Measurements from ENCODE around the gene CEP128. TPM values are rescaled to one million over a fixed set of nuclear protein-coding genes. Genes with fewer than 3 reads are reported as not detected.

Gene CEP128
- total RNA-seq, 1 experiment from 2014 or later = 16.7 TPM

DNA sequence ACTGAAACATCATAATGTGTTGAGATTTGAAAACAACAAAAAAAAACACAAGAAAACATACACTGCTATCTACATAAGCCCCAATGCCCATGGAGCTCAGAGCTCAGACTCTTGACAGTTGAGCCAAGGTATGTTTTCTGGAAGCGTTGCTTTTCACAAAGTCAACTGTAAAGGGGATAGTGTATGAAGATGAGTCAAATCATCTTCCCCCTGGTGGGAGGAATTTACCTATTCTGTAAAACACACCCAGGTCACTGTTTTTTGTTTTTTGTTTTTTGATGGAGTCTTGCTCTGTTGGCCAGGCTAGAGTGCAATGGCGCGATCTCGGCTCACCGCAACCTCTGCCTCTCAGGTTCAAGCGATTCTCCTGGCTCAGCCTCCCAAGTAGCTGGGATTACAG is 368.9 kb downstream of the CEP128 start:
- Mint-ChIP-seq H3K4me3 (ENCODE audit: unreplicated experiment) (no peak overlapping the region), H3K4me1 (ENCODE audit: low read depth, unreplicated experiment) (peaks cover 21% of the 10 kb centered on the region), H3K9me3 (ENCODE audit: unreplicated experiment) (peaks cover 10% of the 10 kb centered on the region), H3K27ac (ENCODE audit: unreplicated experiment) (no peak overlapping the region), H3K36me3 (ENCODE audit: insufficient read depth, unreplicated experiment) (peaks cover 6% of the 10 kb centered on the region), H3K27me3 (ENCODE audit: insufficient read depth, unreplicated experiment) (no peaks in the 10 kb centered on the region)
- no peaks in the 10 kb centered on the region for H3K27me3 ChIP-seq (replicated peaks; ENCODE audit: control insufficient read depth, insufficient read depth, low read length)
- DNase-seq = no peak
- no TSS peak for BruUV-seq (replicated peaks)
- ChIA-PET CTCF (no interaction called here), POLR2A (no interaction called here)
- H3K4me3 ChIP-seq (ENCODE audit: low read depth, low read length) = no peak overlapping the region
- no peak for TF ChIP-seq CTCF (IDR thresholded peaks at IDR 0.05; ENCODE audit: insufficient read depth in 1 of 2, low read depth in 1 of 2, low read length in 1 of 2, severe bottlenecking in 1 of 2, unreplicated experiment in 1 of 2)
- H3K4me1 ChIP-seq = peaks cover 13% of the 10 kb centered on the region
- intact Hi-C loops (cut with micrococcal nuclease; ENCODE audit: unreplicated experiment) = no loop called here
- no peaks in the 10 kb centered on the region for H3K36me3 ChIP-seq (ENCODE audit: control insufficient read depth, insufficient read depth, low read length)
- H3K9me3 ChIP-seq = no peaks in the 10 kb centered on the region

DNA sequence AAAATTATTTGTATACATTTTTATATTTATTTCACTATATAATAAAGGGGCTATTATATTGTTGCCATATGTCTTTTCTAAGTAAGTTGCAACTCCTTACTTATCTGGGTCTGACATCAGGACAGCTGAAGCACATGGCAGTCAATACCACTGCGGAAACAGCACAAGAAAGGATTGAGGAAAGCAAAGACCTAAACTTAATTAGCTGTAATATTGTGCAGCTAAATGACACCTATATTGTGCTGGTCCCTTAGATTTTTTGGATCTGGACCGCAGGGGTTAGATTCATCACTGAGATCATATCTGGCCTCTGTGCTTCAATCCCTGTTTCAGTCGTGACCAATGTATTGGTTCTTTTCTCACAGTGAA is 370.6 kb downstream of the CEP128 start:
- no peaks in the 10 kb centered on the region for H3K9me3 ChIP-seq
- H3K4me1 ChIP-seq = peaks cover 5% of the 10 kb centered on the region
- intact Hi-C loops (cut with micrococcal nuclease; ENCODE audit: unreplicated experiment) = no loop called here
- CTCF ChIA-PET = no interaction called here
- no peaks in the 10 kb centered on the region for H3K36me3 ChIP-seq (ENCODE audit: control insufficient read depth, insufficient read depth, low read length)
- BruUV-seq (replicated peaks) = no TSS peak
- H3K4me1 Mint-ChIP-seq (ENCODE audit: low read depth, unreplicated experiment) = peaks cover 12% of the 10 kb centered on the region
- POLR2A ChIA-PET = no interaction called here
- H3K9me3 Mint-ChIP-seq (ENCODE audit: unreplicated experiment) = no peaks in the 10 kb centered on the region
- H3K4me3 Mint-ChIP-seq (ENCODE audit: unreplicated experiment) = no peak overlapping the region
- no peak overlapping the region for H3K4me3 ChIP-seq (ENCODE audit: low read depth, low read length)
- no peak for DNase-seq
- H3K36me3 Mint-ChIP-seq (ENCODE audit: insufficient read depth, unreplicated experiment) = no peaks in the 10 kb centered on the region
- no peak overlapping the region for H3K27ac Mint-ChIP-seq (ENCODE audit: unreplicated experiment)
- no peak for TF ChIP-seq CTCF (IDR thresholded peaks at IDR 0.05; ENCODE audit: insufficient read depth in 1 of 2, low read depth in 1 of 2, low read length in 1 of 2, severe bottlenecking in 1 of 2, unreplicated experiment in 1 of 2)
- no peaks in the 10 kb centered on the region for H3K27me3 ChIP-seq (replicated peaks; ENCODE audit: control insufficient read depth, insufficient read depth, low read length)
- H3K27me3 Mint-ChIP-seq (ENCODE audit: insufficient read depth, unreplicated experiment) = no peaks in the 10 kb centered on the region

DNA sequence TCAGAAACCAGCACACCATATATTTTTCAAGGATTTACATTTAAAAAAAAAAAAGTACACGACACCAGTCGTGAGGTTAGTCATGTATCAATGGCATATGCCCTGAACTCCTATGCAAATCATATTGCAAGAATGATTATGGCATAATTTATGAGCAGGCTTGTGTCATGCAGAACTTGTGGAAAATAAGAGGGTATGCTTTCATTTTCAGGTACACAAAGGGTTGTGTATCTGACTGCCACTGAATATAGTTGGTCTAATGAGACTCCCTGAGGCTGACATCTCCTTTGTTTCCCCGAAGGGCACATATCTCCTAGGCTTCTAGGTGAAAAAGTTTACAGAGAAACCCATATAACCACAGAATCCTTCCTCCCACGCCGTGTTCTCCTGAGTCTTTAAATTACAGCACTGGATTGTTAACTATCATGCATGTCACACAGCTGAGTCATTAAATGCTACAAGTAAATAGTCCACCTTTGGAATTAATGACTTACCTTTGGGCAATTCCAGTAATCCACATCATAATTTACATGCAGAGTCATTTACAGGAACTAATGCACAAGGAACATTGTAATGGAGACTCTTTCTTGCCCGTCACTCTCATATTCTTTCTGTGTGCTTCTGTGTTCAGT is 373.5 kb downstream of the CEP128 start:
- no TSS peak for BruUV-seq (replicated peaks)
- Mint-ChIP-seq H3K27ac (ENCODE audit: unreplicated experiment) (no peak overlapping the region), H3K9me3 (ENCODE audit: unreplicated experiment) (no peaks in the 10 kb centered on the region), H3K4me3 (ENCODE audit: unreplicated experiment) (no peak overlapping the region), H3K36me3 (ENCODE audit: insufficient read depth, unreplicated experiment) (peaks cover 7% of the 10 kb centered on the region), H3K4me1 (ENCODE audit: low read depth, unreplicated experiment) (peaks cover 21% of the 10 kb centered on the region), H3K27me3 (ENCODE audit: insufficient read depth, unreplicated experiment) (no peaks in the 10 kb centered on the region)
- H3K9me3 ChIP-seq = no peaks in the 10 kb centered on the region
- DNase-seq = no peak
- TF ChIP-seq CTCF (IDR thresholded peaks at IDR 0.05; ENCODE audit: insufficient read depth in 1 of 2, low read depth in 1 of 2, low read length in 1 of 2, severe bottlenecking in 1 of 2, unreplicated experiment in 1 of 2) = no peak
- ChIA-PET CTCF (no interaction called here), POLR2A (no interaction called here)
- no peak overlapping the region for H3K4me3 ChIP-seq (ENCODE audit: low read depth, low read length)
- peaks cover 10% of the 10 kb centered on the region for H3K4me1 ChIP-seq
- intact Hi-C loops (cut with micrococcal nuclease; ENCODE audit: unreplicated experiment) = no loop called here
- no peaks in the 10 kb centered on the region for H3K27me3 ChIP-seq (replicated peaks; ENCODE audit: control insufficient read depth, insufficient read depth, low read length)
- no peaks in the 10 kb centered on the region for H3K36me3 ChIP-seq (ENCODE audit: control insufficient read depth, insufficient read depth, low read length)

All from Caco-2 (cell line).